IMR-90 (cell line): Measurements from ENCODE around the gene FAM149A. TPM values are rescaled to one million over a fixed set of nuclear protein-coding genes. Genes with fewer than 3 reads are reported as not detected.

Experiments used
- ATAC-seq: fragments of 200-7000 bp; cut with Tn5 transposase; 2 replicates; pipeline ENCODE4 v1.9.1; 2020; ENCODE audit warnings: low read depth, mild to moderate bottlenecking, moderate library complexity
- BruUV-seq: library from RNA; stranded (reverse); fragments of 400-500 nt; replicated peaks from 2 replicates; lab custom pipeline; 2021; lab: Mats Ljungman, UMichigan
- CTCF ChIA-PET: fragments of 300-600 bp; formaldehyde crosslinking; extraction: SDS; loops from one replicate; lab custom pipeline; 2021; ENCODE audit warnings: antibody characterized with exemption; lab: Yijun Ruan, JAX
- POLR2A ChIA-PET: fragments of 300-600 bp; sonication (Branson Sonifier 250); formaldehyde crosslinking; loops from one replicate; lab custom pipeline; 2022; ENCODE audit warnings: antibody characterized with exemption; ENCODE audit not compliant: unreplicated experiment; lab: Charles Lee
- DNase-seq: peaks from one replicate; pipeline ENCODE4 v3.0.0; 2013
- H2AFZ ChIP-seq: replicated peaks from 2 replicates; pipeline ENCODE3; 2013; ENCODE audit warnings: low read length, mild to moderate bottlenecking; ENCODE audit not compliant: poor library complexity
- H2AK5ac ChIP-seq: 2 replicates; pipeline ENCODE4 v1.6.1; 2013; ENCODE audit warnings: low read depth, low read length, inconsistent platforms
- H2AK9ac ChIP-seq: replicated peaks from 2 replicates; pipeline ENCODE3; 2013; ENCODE audit warnings: mild to moderate bottlenecking, low read depth, low read length, moderate library complexity; ENCODE audit not compliant: poor library complexity
- H2BK120ac ChIP-seq: 2 replicates; pipeline ENCODE4 v1.6.1; 2013; ENCODE audit warnings: low read depth, low read length, inconsistent platforms
- H2BK15ac ChIP-seq: 3 replicates; pipeline ENCODE4 v1.6.1; 2013; ENCODE audit warnings: low read depth, low read length, inconsistent platforms
- H2BK20ac ChIP-seq: 2 replicates; pipeline ENCODE4 v1.6.1; 2013; ENCODE audit warnings: low read depth, mild to moderate bottlenecking, inconsistent platforms, low read length, moderate library complexity
- H2BK5ac ChIP-seq: 2 replicates; pipeline ENCODE4 v1.6.1; 2013; ENCODE audit warnings: mild to moderate bottlenecking, low read depth, low read length, inconsistent platforms; ENCODE audit not compliant: poor library complexity, severe bottlenecking
- H3K14ac ChIP-seq: replicated peaks from 2 replicates; pipeline ENCODE4 v1.6.1; 2013; ENCODE audit warnings: low read depth, low read length, inconsistent platforms
- H3K18ac ChIP-seq: 2 replicates; pipeline ENCODE4 v1.6.1; 2013; ENCODE audit warnings: low read depth, low read length, control low read depth
- H3K23ac ChIP-seq: 2 replicates; pipeline ENCODE4 v1.6.1; 2013; ENCODE audit warnings: low read depth, low read length, inconsistent platforms
- H3K27ac ChIP-seq: 2 replicates; pipeline ENCODE4 v1.5.1; 2013; ENCODE audit warnings: mild to moderate bottlenecking, control low read depth, low read length; ENCODE audit not compliant: insufficient read depth
- H3K27me3 ChIP-seq: 2 replicates; pipeline ENCODE4 v1.6.1; 2013; ENCODE audit warnings: low read length; ENCODE audit not compliant: control insufficient read depth, insufficient read depth
- H3K36me3 ChIP-seq: 2 replicates; pipeline ENCODE4 v1.6.1; 2013; ENCODE audit warnings: low read length, mixed read lengths; ENCODE audit not compliant: control insufficient read depth, insufficient read depth
- H3K4ac ChIP-seq: 2 replicates; pipeline ENCODE4 v1.6.1; 2013; ENCODE audit warnings: low read depth, low read length, inconsistent platforms
- H3K4me1 ChIP-seq: 2 replicates; pipeline ENCODE4 v1.6.1; 2013; ENCODE audit warnings: low read length, mixed read lengths; ENCODE audit not compliant: control insufficient read depth, insufficient read depth
- H3K4me2 ChIP-seq: 2 replicates; pipeline ENCODE4 v1.6.1; 2013; ENCODE audit warnings: low read depth, mild to moderate bottlenecking, control low read depth, low read length, moderate library complexity
- H3K4me3 ChIP-seq: 2 replicates; pipeline ENCODE4 v1.5.1; 2013; ENCODE audit warnings: low read depth, mild to moderate bottlenecking, control low read depth, low read length, moderate library complexity; ENCODE audit not compliant: insufficient read depth
- H3K56ac ChIP-seq: 2 replicates; pipeline ENCODE4 v1.6.1; 2013; ENCODE audit warnings: low read length, inconsistent platforms; ENCODE audit not compliant: insufficient read depth; ENCODE audit errors: extremely low read depth
- H3K79me1 ChIP-seq, 2 experiments: 2 replicates each; pipeline ENCODE4 v1.6.1; 2013; ENCODE audit warnings: low read length in 2 of 2, inconsistent platforms in 1 of 2, low read depth in 1 of 2
- H3K9ac ChIP-seq: 2 replicates; pipeline ENCODE4 v1.6.1; 2013; ENCODE audit warnings: low read depth, low read length, control low read depth
- H3K9me1 ChIP-seq: 2 replicates; pipeline ENCODE4 v1.6.1; 2013; ENCODE audit warnings: low read length, inconsistent platforms; ENCODE audit not compliant: insufficient read depth
- H3K9me3 ChIP-seq: 2 replicates; pipeline ENCODE4 v1.6.1; 2013; ENCODE audit warnings: low read length; ENCODE audit not compliant: control insufficient read depth, insufficient read depth
- H4K20me1 ChIP-seq: 2 replicates; pipeline ENCODE4 v1.6.1; 2013; ENCODE audit warnings: low read length, inconsistent platforms; ENCODE audit not compliant: insufficient read depth
- H4K5ac ChIP-seq: 2 replicates; pipeline ENCODE4 v1.6.1; 2013; ENCODE audit warnings: mild to moderate bottlenecking, low read depth, low read length, control low read depth
- H4K8ac ChIP-seq, 2 experiments: 2 replicates each; pipeline ENCODE4 v1.6.1; 2013; ENCODE audit warnings: low read depth in 2 of 2, low read length in 2 of 2, control low read depth in 1 of 2, inconsistent platforms in 1 of 2
- H4K91ac ChIP-seq: 2 replicates; pipeline ENCODE4 v1.6.1; 2013; ENCODE audit warnings: low read depth, low read length, inconsistent platforms; ENCODE audit not compliant: insufficient read depth
- FOS ChIP-seq: fragments of 150-350 bp; IDR thresholded peaks from 2 replicates; pipeline ENCODE4 v1.6.1; 2016; ENCODE audit warnings: low read depth, low read length
- POLR2A ChIP-seq: IDR thresholded peaks from 2 replicates; pipeline ENCODE4 v1.6.1; 2012; ENCODE audit warnings: mild to moderate bottlenecking, low read depth, low read length
- WGBS, 2 experiments: methylation state at CpG; one replicate each; pipeline versions ENCODE4 v1.1.5 to v1.1.7; 2013; ENCODE audit warnings: missing lambda C conversion rate in 2 of 2; ENCODE audit not compliant: insufficient read length in 1 of 2; ENCODE audit errors: extremely low coverage in 2 of 2; 5-methylcytosine and 5-hydroxymethylcytosine counted together
- dilution Hi-C: fragments of 300-500 bp; cut with HindIII; formaldehyde crosslinking; loops from one replicate; pipeline ENCODE4 v1.14.3; 2018; ENCODE audit warnings: low sequenced_read_pairs; ENCODE audit not compliant: unreplicated experiment
- in situ Hi-C: fragments of 300-500 bp; cut with MboI; formaldehyde crosslinking; loops from 3 replicates; pipeline ENCODE4 v1.14.3; 2019; ENCODE audit warnings: low sequenced_read_pairs, inconsistent platforms, mixed read lengths
- intact Hi-C: fragments of 100-400 bp; cut with micrococcal nuclease; formaldehyde crosslinking; loops from 2 replicates; pipeline ENCODE4 v1.10.0; 2022
- polyA plus RNA-seq, 3 experiments: library from polyadenylated mRNA; depleted of rRNA; stranded (reverse); fragments of >200 nt; gene quantifications; 2 replicates each; pipeline ENCODE4 v1.2.3, GENCODE V29; 2012; ENCODE audit warnings: low replicate concordance in 1 of 3
- total RNA-seq: library from RNA; depleted of rRNA; stranded (reverse); fragments of >200 nt; gene quantifications from 2 replicates; pipeline ENCODE4 v1.2.3, GENCODE V29; 2012

Gene FAM149A
- total and polyA plus RNA-seq, 2 of the 4 experiments (the other 2 are of a cell fraction), result 0.54 to 0.70 TPM

DNA sequence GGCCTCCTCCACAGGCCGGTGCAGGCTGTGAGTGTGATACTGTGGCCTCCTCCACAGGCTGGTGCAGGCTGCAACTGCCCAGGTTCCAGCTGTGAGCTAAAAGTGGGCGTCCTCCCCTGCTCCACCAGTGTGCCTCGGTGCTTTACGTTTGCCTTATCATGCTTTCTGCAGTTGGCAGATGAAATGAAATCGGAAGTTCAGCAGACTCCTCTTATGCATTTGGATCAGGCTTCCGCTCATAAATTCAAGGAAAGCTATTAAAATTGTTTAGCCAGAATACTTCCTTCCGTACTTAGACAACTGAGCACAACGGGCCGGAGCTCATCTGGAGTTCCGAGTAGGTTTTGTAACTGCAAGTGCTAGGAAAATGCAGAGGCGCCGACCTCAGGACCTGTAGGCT lies 98.9 kb downstream of the FAM149A start:
- H3K4me3 ChIP-seq, result no peak overlapping the region
- POLR2A ChIA-PET, result interaction anchor here (1.2 kb wide), 1 partner anchor 10 kb away, joined by 3 read pairs; no protein-coding TSS in a partner anchor

More for the DNA sequence above, 98.9 kb downstream of the FAM149A start:
- no TSS peak for BruUV-seq
- no peaks in the 10 kb centered on the region; the same call in 1 of the 2 replicates for H3K4me1 ChIP-seq
- H3K23ac ChIP-seq, result no peak overlapping the region
- no peak overlapping the region for H3K27ac ChIP-seq
- H2AFZ ChIP-seq, result peak overlapping the region; percentile 64
- H2BK120ac ChIP-seq, result no peak overlapping the region
- no peak overlapping the region for H2BK15ac ChIP-seq
- no peak overlapping the region for H2BK5ac ChIP-seq
- TF ChIP-seq FOS (no peak), POLR2A (0 out of 2 replicates have a peak, but pooled peaks have one; percentile 27)
- H2AK5ac ChIP-seq, result no peak overlapping the region
- H3K9me1 ChIP-seq, result peaks cover 4% of the 10 kb centered on the region; the same call in 1 of the 2 replicates
- no peak overlapping the region for H3K14ac ChIP-seq
- no peak overlapping the region; the same call in 1 of the 2 replicates for H3K4me2 ChIP-seq
- no peak overlapping the region for H3K18ac ChIP-seq
- no peak overlapping the region for H2AK9ac ChIP-seq
- H4K8ac ChIP-seq, result no peak overlapping the region; a peak in 1 of 4 replicates
- H4K5ac ChIP-seq, result no peak overlapping the region
- H3K56ac ChIP-seq, result no peak overlapping the region
- no peak overlapping the region for H4K91ac ChIP-seq
- dilution Hi-C loops, result no loop called here
- DNase-seq (peak; percentile 12), ATAC-seq (no peak; the same call in 1 of the 2 replicates)
- no peak overlapping the region for H3K9ac ChIP-seq
- H4K20me1 ChIP-seq, result no peaks in the 10 kb centered on the region
- H3K27me3 ChIP-seq, result no peaks in the 10 kb centered on the region
- H2BK20ac ChIP-seq, result no peak overlapping the region
- WGBS, 2 experiments, result 20% methylated on average over 2 of the region's 12 CpGs; no CpG with 5 or more reads in 1 of the 2 experiments
- CTCF ChIA-PET, result interaction anchor here (1.3 kb wide), 1 partner anchor 12 kb away, joined by 3 read pairs; the partner anchor contains the start of gene CYP4V2
- H3K9me3 ChIP-seq, result no peaks in the 10 kb centered on the region
- no peaks in the 10 kb centered on the region for H3K79me1 ChIP-seq
- no peak overlapping the region for H3K4ac ChIP-seq
- in situ Hi-C loops, result no loop called here
- H3K36me3 ChIP-seq, result no peaks in the 10 kb centered on the region
- intact Hi-C loops, result loop anchor here (1.0 kb wide), 1 partner anchor 11 kb away; no protein-coding TSS in a partner anchor
